Natural killer cell (primary cell): ENCODE data around the gene TOMM5. TPM values are rescaled to one million over a fixed set of nuclear protein-coding genes. Genes with fewer than 3 reads are reported as not detected.

ENCODE experiments used
- ATAC-seq, 3 donors: fragments of 150-1000 bp in 2 of 3; fragments of 200-7000 bp in 1 of 3; cut with Tn5 transposase; 1 replicate in 1 of 3; 2 replicates in 2 of 3; pipeline ENCODE4 v1.10.0; 2021; ENCODE audit warnings: mild to moderate bottlenecking in 2 of 3, moderate library complexity in 2 of 3
- DNase-seq, 2 donors: peaks; one replicate each; pipeline versions ENCODE4 v3.0.0 to v3.0.0-alpha.2; 2013 to 2021; ENCODE audit warnings: mixed read lengths in 1 of 2
- H3K27ac ChIP-seq: one replicate; pipeline ENCODE4 v1.5.1; 2013; ENCODE audit warnings: mild to moderate bottlenecking, low read length
- H3K27me3 ChIP-seq: one replicate; pipeline ENCODE4 v1.6.1; 2013; ENCODE audit warnings: low read length; ENCODE audit not compliant: control insufficient read depth, insufficient read depth
- H3K36me3 ChIP-seq: one replicate; pipeline ENCODE4 v1.6.1; 2013; ENCODE audit warnings: low read length; ENCODE audit not compliant: control insufficient read depth, insufficient read depth
- H3K4me1 ChIP-seq: one replicate; pipeline ENCODE4 v1.6.1; 2013; ENCODE audit warnings: low read length; ENCODE audit not compliant: control insufficient read depth, insufficient read depth
- H3K4me3 ChIP-seq: one replicate; pipeline ENCODE4 v1.5.1; 2013; ENCODE audit warnings: low read length
- H3K9me3 ChIP-seq: one replicate; pipeline ENCODE4 v1.6.1; 2013; ENCODE audit warnings: low read length; ENCODE audit not compliant: control insufficient read depth, insufficient read depth
- H3K27ac Mint-ChIP-seq, 2 donors: one replicate each; pipeline ENCODE4 v1.8.0; 2022; ENCODE audit warnings: mild to moderate bottlenecking in 2 of 2, mixed read lengths in 2 of 2, moderate library complexity in 1 of 2
- H3K27me3 Mint-ChIP-seq, 2 donors: one replicate each; pipeline ENCODE4 v1.8.0; 2022; ENCODE audit warnings: low read depth in 2 of 2, mixed read lengths in 2 of 2
- H3K36me3 Mint-ChIP-seq: one replicate; pipeline ENCODE4 v1.8.0; 2022; ENCODE audit warnings: mixed read lengths
- H3K4me1 Mint-ChIP-seq, 2 donors: one replicate each; pipeline ENCODE4 v1.8.0; 2022; ENCODE audit warnings: mixed read lengths in 2 of 2
- H3K4me3 Mint-ChIP-seq: one replicate; pipeline ENCODE4 v1.8.0; 2022; ENCODE audit warnings: mild to moderate bottlenecking, moderate library complexity, mixed read lengths
- H3K9me3 Mint-ChIP-seq, 2 donors: one replicate each; pipeline ENCODE4 v1.8.0; 2022; ENCODE audit warnings: mixed read lengths in 2 of 2
- WGBS: methylation state at CpG from one replicate; pipeline ENCODE4 v1.1.7; 2013; ENCODE audit warnings: missing lambda C conversion rate; ENCODE audit not compliant: insufficient coverage; 5-methylcytosine and 5-hydroxymethylcytosine counted together
- intact Hi-C: fragments of 100-400 bp; cut with micrococcal nuclease; formaldehyde crosslinking; loops from one replicate; pipeline ENCODE4 v1.14.2; 2022
- total RNA-seq, 4 donors: library from RNA; stranded (reverse); fragments of 120-200 nt in 1 of 4; gene quantifications; one replicate each; pipeline versions ENCODE4 v1.2.3 to v1.2.4, GENCODE V29; 2013 to 2022
- TF ChIP-seq, protein P1 (sequence below): fragments of 200-600 bp; IDR thresholded peaks from one replicate; pipeline ENCODE4 v1.8.0; 2022; ENCODE audit warnings: antibody characterized with exemption

The TOMM5 gene
- total RNA-seq, result 10 to 100 TPM; 29.3 to 38.9 (median 36.7) TPM
- total RNA-seq (2013), result 80.8 TPM

DNA sequence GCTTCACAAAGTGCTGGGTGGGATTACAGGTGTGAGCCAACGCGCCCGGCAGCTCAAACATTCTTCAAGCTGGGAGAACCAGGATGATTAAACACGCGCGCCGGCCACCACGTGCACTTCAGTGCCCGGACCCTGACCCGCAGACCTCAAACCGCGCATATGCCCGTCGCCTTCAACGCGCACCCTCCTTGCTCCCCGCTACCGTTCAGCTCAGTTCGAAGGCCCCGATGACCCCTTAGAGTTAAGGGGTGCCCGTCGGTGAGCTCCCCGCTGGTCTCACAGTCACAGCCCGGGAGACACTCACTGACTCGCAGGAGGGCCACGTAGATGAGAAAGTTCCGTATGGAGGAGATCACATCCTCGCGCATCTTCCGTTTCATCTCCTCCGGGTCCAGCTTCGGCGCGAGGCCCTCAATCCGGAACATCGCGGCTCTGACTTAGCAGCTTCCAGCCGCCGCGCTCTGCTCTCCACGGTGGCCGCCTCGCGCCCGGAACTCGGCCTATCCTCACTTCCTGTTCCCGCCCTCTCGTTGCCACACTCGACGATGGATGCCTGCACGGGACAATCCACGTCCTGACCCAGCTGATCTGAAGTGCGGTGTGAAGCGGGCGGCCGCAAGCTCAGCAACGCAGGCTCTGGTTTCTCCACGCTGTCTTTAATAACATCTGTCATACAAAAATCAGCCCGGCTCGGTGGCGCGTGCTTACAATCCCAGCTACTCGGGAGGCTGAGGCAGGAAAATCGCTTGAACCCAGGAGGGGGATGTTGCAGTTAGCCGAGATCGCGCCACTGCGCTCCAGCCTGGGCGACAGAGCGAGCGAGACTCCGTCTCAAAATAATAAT is at the start of gene TOMM5:
Gene TOMM5, minus strand, starts transcription at position 490 of the 844 bp plus-strand sequence. Its CDS starts 65 bp downstream, at position 425.
- TF ChIP-seq, protein P1, sequence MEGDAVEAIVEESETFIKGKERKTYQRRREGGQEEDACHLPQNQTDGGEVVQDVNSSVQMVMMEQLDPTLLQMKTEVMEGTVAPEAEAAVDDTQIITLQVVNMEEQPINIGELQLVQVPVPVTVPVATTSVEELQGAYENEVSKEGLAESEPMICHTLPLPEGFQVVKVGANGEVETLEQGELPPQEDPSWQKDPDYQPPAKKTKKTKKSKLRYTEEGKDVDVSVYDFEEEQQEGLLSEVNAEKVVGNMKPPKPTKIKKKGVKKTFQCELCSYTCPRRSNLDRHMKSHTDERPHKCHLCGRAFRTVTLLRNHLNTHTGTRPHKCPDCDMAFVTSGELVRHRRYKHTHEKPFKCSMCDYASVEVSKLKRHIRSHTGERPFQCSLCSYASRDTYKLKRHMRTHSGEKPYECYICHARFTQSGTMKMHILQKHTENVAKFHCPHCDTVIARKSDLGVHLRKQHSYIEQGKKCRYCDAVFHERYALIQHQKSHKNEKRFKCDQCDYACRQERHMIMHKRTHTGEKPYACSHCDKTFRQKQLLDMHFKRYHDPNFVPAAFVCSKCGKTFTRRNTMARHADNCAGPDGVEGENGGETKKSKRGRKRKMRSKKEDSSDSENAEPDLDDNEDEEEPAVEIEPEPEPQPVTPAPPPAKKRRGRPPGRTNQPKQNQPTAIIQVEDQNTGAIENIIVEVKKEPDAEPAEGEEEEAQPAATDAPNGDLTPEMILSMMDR, result no peak

DNA sequence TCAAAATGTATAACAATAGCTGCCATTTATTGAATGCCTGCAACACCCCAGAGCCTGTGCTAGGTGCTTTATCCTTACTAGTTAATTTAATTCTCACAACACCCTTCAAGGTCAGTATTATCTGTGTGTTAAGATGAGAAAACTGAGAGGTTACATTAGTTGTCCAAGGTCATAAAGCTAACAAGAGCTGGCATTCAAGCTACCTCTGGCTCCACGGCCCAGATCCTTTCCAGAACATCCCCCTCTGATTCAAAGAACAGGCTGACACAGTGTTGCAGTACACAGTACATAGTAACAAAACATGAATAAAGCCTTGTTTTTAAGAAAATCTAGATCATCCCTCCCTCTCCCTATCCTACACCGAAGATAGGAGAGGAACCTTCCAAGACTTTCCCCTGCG is 48.9 kb upstream of the TOMM5 start:
- Mint-ChIP-seq H3K9me3 (no peaks in the 10 kb centered on the region), H3K4me3 (no peak overlapping the region), H3K4me1 (no peaks in the 10 kb centered on the region)

More for the DNA sequence above, at the start of gene TOMM5:
- H3K36me3 ChIP-seq, result peaks cover 11% of the 10 kb centered on the region
- no peaks in the 10 kb centered on the region for H3K36me3 Mint-ChIP-seq
- peak within 1 kb of the TSS; percentile 93 to 94 for H3K27ac Mint-ChIP-seq
- H3K9me3 ChIP-seq, result no peaks in the 10 kb centered on the region
- peaks cover 9 to 12% of the 10 kb centered on the region in 2 donors for H3K27me3 Mint-ChIP-seq
- peaks cover 30% of the 10 kb centered on the region for H3K4me1 ChIP-seq
- H3K4me3 ChIP-seq, result peak within 1 kb of the TSS; percentile 85
- intact Hi-C loops, result loop anchor here (2.0 to 5.0 kb wide), 2 partner anchors 90 to 108 kb away; partner anchors contain the start of gene POLR1E
- no peaks in the 10 kb centered on the region for H3K9me3 Mint-ChIP-seq
- peaks cover 5% of the 10 kb centered on the region for H3K27me3 ChIP-seq
- H3K4me1 Mint-ChIP-seq, result peaks cover 26 to 32% of the 10 kb centered on the region in 2 donors
- peak within 1 kb of the TSS; percentile 99 for H3K4me3 Mint-ChIP-seq
- H3K27ac ChIP-seq, result peak within 1 kb of the TSS; percentile 61
- DNase-seq (peak; percentile 83 to 95), ATAC-seq (peak; percentile 97 to 98 (median 98))
- WGBS, result under 1% methylated on average over 65 of the region's 72 CpGs

GRCh38 chr9:37640246-37640645 is 47.8 kb upstream of the TOMM5 start:
- 73% methylated on average over 2 of the region's 3 CpGs for WGBS
- Histone ChIP-seq H3K27me3 (peaks cover 3% of the 10 kb centered on the region), H3K27ac (no peak overlapping the region), H3K36me3 (no peaks in the 10 kb centered on the region), H3K4me1 (no peaks in the 10 kb centered on the region), H3K9me3 (no peaks in the 10 kb centered on the region), H3K4me3 (no peak overlapping the region)
- Mint-ChIP-seq H3K36me3 (no peaks in the 10 kb centered on the region), H3K27me3 (peaks cover 21 to 26% of the 10 kb centered on the region in 2 donors), H3K4me1 (no peaks in the 10 kb centered on the region), H3K4me3 (no peak overlapping the region), H3K27ac (no peak overlapping the region), H3K9me3 (no peaks in the 10 kb centered on the region)
- DNase-seq (no peak), ATAC-seq (no peak)
- TF ChIP-seq, protein P1, result no peak
- intact Hi-C loops, result no loop called here

More for the DNA sequence above, 48.9 kb upstream of the TOMM5 start:
- WGBS, result 90% methylated on average over 1 of the region's 3 CpGs
- no peaks in the 10 kb centered on the region for H3K4me1 ChIP-seq
- DNase-seq (no peak), ATAC-seq (no peak)
- TF ChIP-seq, protein P1, result no peak
- H3K9me3 ChIP-seq, result no peaks in the 10 kb centered on the region
- Mint-ChIP-seq H3K36me3 (no peaks in the 10 kb centered on the region), H3K27ac (no peak overlapping the region), H3K27me3 (peaks cover 21 to 29% of the 10 kb centered on the region in 2 donors)
- no peak overlapping the region for H3K27ac ChIP-seq
- H3K4me3 ChIP-seq, result no peak overlapping the region
- intact Hi-C loops, result no loop called here
- no peaks in the 10 kb centered on the region for H3K36me3 ChIP-seq
- H3K27me3 ChIP-seq, result peaks cover 3% of the 10 kb centered on the region
